HEK293 (cell line): ENCODE results near the gene RGS4.

Experiments used
- CTCF ChIA-PET: fragments of 350-600 bp; formaldehyde crosslinking; extraction: SDS; loops from one replicate; lab custom pipeline; 2021; ENCODE audit warnings: antibody characterized with exemption; lab: Yijun Ruan, JAX
- POLR2A ChIA-PET: fragments of 300-600 bp; formaldehyde crosslinking; extraction: SDS; loops from one replicate; lab custom pipeline; 2020; ENCODE audit warnings: antibody characterized with exemption, inconsistent platforms; lab: Yijun Ruan, JAX
- H3K27ac ChIP-seq: fragments of 200-500 bp; sonication (Bioruptor generic); 2 replicates; pipeline ENCODE4 v1.5.1; 2014; ENCODE audit warnings: low read depth, low read length, control low read depth, inconsistent platforms; ENCODE audit errors: extremely low read depth
- H3K36me3 ChIP-seq, 2 experiments: fragments of 200-500 bp in 1 of 2; sonication (Bioruptor generic) in 1 of 2; 1 replicate in 1 of 2; 2 replicates in 1 of 2; pipeline ENCODE4 v1.5.1; 2014 to 2017; ENCODE audit warnings: inconsistent platforms in 2 of 2, low read length in 2 of 2; ENCODE audit not compliant: control insufficient read depth in 2 of 2, insufficient read depth in 1 of 2
- H3K4me1 ChIP-seq: fragments of 200-500 bp; sonication (Bioruptor generic); 2 replicates; pipeline ENCODE4 v1.5.1; 2014; ENCODE audit warnings: mild to moderate bottlenecking, low read length, inconsistent platforms; ENCODE audit not compliant: control insufficient read depth, insufficient read depth
- H3K4me3 ChIP-seq: 2 replicates; pipeline ENCODE4 v1.5.1; 2011; ENCODE audit warnings: low read depth, mild to moderate bottlenecking, control low read depth, low read length, moderate library complexity
- H3K9me3 ChIP-seq: fragments of 200-500 bp; sonication (Bioruptor generic); 2 replicates; pipeline ENCODE4 v1.5.1; 2014; ENCODE audit warnings: low read depth, low read length, inconsistent platforms; ENCODE audit not compliant: control insufficient read depth, insufficient read depth
- GLI2 ChIP-seq: fragments of 450-650 bp; formaldehyde crosslinking; IDR thresholded peaks from 2 replicates; pipeline ENCODE4; 2017; ENCODE audit warnings: missing biosample characterization, missing genetic modification characterization, low read depth, borderline replicate concordance
- HOXC10 ChIP-seq: sonication (generic); formaldehyde crosslinking; IDR thresholded peaks from 2 replicates; pipeline ENCODE4 v1.8.1; 2023; ENCODE audit warnings: mild to moderate bottlenecking, missing genetic modification reagents
- PRDM1 ChIP-seq: fragments of 450-650 bp; formaldehyde crosslinking; IDR thresholded peaks from 2 replicates; pipeline ENCODE4; 2016; ENCODE audit warnings: missing biosample characterization, missing genetic modification characterization
- SETDB1 ChIP-seq: IDR thresholded peaks from one replicate; pipeline ENCODE4 v1.6.1; 2017; ENCODE audit warnings: mild to moderate bottlenecking, low read length, moderate library complexity, mixed read lengths; ENCODE audit not compliant: insufficient read length
- YY1 ChIP-seq: fragments of 450-650 bp; formaldehyde crosslinking; IDR thresholded peaks from 2 replicates; pipeline ENCODE4 v1.5.1; 2018; ENCODE audit warnings: missing biosample characterization, missing genetic modification characterization
- ZBTB21 ChIP-seq: fragments of 450-650 bp; formaldehyde crosslinking; IDR thresholded peaks from 2 replicates; pipeline ENCODE4 v1.5.1; 2017; ENCODE audit warnings: missing biosample characterization, missing genetic modification characterization
- ZBTB8A ChIP-seq: fragments of 450-650 bp; formaldehyde crosslinking; IDR thresholded peaks from 2 replicates; pipeline ENCODE4 v1.5.1; 2016; ENCODE audit warnings: missing biosample characterization, missing genetic modification characterization
- ZNF24 ChIP-seq: fragments of 450-650 bp; formaldehyde crosslinking; IDR thresholded peaks from 2 replicates; pipeline ENCODE4 v1.5.1; 2016; ENCODE audit warnings: missing biosample characterization, missing genetic modification characterization
- ZNF416 ChIP-seq: fragments of 450-650 bp; formaldehyde crosslinking; IDR thresholded peaks from 2 replicates; pipeline ENCODE4 v1.5.1; 2016; ENCODE audit warnings: missing biosample characterization, missing genetic modification characterization
- ZNF488 ChIP-seq: fragments of 450-650 bp; formaldehyde crosslinking; IDR thresholded peaks from 2 replicates; pipeline ENCODE4 v1.5.1; 2016; ENCODE audit warnings: missing biosample characterization, missing genetic modification characterization
- ZNF513 ChIP-seq: fragments of 450-650 bp; IDR thresholded peaks from 2 replicates; pipeline ENCODE4 v1.5.1; 2018; ENCODE audit warnings: missing biosample characterization, missing genetic modification characterization
- ZNF555 ChIP-seq: fragments of 450-650 bp; formaldehyde crosslinking; conservative IDR thresholded peaks from 2 replicates; pipeline ENCODE4 v1.5.1; 2017; ENCODE audit warnings: missing biosample characterization, mild to moderate bottlenecking, missing genetic modification characterization, inconsistent platforms
- ZNF585B ChIP-seq: fragments of 450-650 bp; formaldehyde crosslinking; IDR thresholded peaks from 2 replicates; pipeline ENCODE4 v1.5.1; 2016; ENCODE audit warnings: missing biosample characterization, missing genetic modification characterization
- ZNF621 ChIP-seq: fragments of 450-650 bp; formaldehyde crosslinking; IDR thresholded peaks from 2 replicates; pipeline ENCODE4 v1.5.1; 2017; ENCODE audit warnings: missing biosample characterization, missing genetic modification characterization
- ZSCAN16 ChIP-seq: fragments of 450-650 bp; formaldehyde crosslinking; IDR thresholded peaks from 2 replicates; pipeline ENCODE4 v1.5.1; 2016; ENCODE audit warnings: missing biosample characterization, missing genetic modification characterization
- TF ChIP-seq, protein P1 (sequence below): fragments of 450-650 bp; formaldehyde crosslinking; IDR thresholded peaks from 2 replicates; pipeline ENCODE4 v1.5.1; 2016; ENCODE audit warnings: missing biosample characterization, missing genetic modification characterization
- TF ChIP-seq, protein P2 (sequence below): fragments of 450-650 bp; formaldehyde crosslinking; IDR thresholded peaks from 2 replicates; pipeline ENCODE4 v1.5.0; 2017; ENCODE audit warnings: missing biosample characterization, missing genetic modification characterization, borderline replicate concordance
- TF ChIP-seq, protein P3 (sequence below): fragments of 450-650 bp; formaldehyde crosslinking; IDR thresholded peaks from 2 replicates; pipeline ENCODE4 v1.5.1; 2016; ENCODE audit warnings: missing biosample characterization, missing genetic modification characterization, borderline replicate concordance

The RGS4 gene

DNA sequence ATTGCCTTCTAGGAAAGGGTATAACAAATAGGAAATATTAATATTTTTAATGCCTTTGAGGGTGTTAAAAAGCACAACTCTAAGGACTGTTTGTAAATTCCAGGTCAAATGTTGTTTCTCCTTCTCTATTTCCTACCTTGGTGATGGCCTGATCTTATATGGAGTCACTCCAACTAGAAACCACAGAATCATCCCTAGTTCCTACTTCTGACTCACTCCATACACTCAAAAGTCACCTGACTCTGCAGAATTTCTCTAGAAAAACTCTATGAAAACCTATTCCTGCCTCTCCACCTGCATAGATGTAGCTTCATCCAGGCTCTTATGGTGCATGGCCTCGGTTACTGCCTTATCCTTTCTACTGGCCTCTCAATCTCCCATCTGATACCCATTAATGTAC, 14.5 kb downstream of the RGS4 start:
- CTCF ChIA-PET = interaction anchor here (0.6 kb wide), 1 partner anchor 14 kb away, joined by 3 read pairs; the partner anchor contains the start of gene RGS4

DNA sequence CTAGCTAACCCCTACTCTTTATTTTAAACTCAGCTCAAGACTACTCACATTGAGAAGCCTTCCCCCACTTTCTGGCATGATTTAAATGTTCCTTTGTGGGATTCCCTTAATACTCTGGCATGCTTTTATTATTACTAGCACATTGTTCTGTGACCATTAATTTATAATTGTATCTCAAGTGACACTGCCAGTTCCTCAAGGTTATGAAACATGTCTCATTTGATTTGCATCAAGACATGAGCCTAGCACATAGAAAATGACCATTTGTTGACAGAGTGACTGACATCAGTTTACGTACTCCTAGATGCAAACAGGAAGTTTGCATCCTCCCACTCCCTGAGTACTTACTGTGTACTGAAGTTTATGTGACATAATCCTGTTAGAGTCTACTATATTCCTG, 15.2 kb downstream of the RGS4 start:
- POLR2A ChIA-PET = no interaction called here

More for the DNA sequence above, 14.5 kb downstream of the RGS4 start:
- H3K9me3 ChIP-seq = no peaks in the 10 kb centered on the region
- H3K4me3 ChIP-seq = no peak overlapping the region
- H3K27ac ChIP-seq = no peak overlapping the region
- POLR2A ChIA-PET = no interaction called here
- TF ChIP-seq YY1 (tag by site-specific recombination) = no peak
- TF ChIP-seq ZBTB8A (tag by site-specific recombination) = no peak
- TF ChIP-seq ZBTB21 = no peak
- no peak for TF ChIP-seq ZNF585B
- no peak for TF ChIP-seq ZNF488 (tag by site-specific recombination)
- TF ChIP-seq, protein P1, sequence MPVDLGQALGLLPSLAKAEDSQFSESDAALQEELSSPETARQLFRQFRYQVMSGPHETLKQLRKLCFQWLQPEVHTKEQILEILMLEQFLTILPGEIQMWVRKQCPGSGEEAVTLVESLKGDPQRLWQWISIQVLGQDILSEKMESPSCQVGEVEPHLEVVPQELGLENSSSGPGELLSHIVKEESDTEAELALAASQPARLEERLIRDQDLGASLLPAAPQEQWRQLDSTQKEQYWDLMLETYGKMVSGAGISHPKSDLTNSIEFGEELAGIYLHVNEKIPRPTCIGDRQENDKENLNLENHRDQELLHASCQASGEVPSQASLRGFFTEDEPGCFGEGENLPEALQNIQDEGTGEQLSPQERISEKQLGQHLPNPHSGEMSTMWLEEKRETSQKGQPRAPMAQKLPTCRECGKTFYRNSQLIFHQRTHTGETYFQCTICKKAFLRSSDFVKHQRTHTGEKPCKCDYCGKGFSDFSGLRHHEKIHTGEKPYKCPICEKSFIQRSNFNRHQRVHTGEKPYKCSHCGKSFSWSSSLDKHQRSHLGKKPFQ (tag by site-specific recombination) = no peak
- no peak for TF ChIP-seq ZSCAN16
- no peak for TF ChIP-seq HOXC10 (CRISPR knock-in tag)
- no peak for TF ChIP-seq ZNF555 (tag by site-specific recombination)
- no peak for TF ChIP-seq ZNF24 (tag by site-specific recombination)
- TF ChIP-seq PRDM1 (tag by site-specific recombination) = no peak
- no peak for TF ChIP-seq ZNF416 (tag by site-specific recombination)
- TF ChIP-seq GLI2 (tag by site-specific recombination) = no peak
- TF ChIP-seq, all 188 proteins: peak for 0
- Histone ChIP-seq H3K36me3 (no peaks in the 10 kb centered on the region), H3K4me1 (peaks cover 4% of the 10 kb centered on the region; the same call in 1 of the 2 replicates)

More for the DNA sequence above, 15.2 kb downstream of the RGS4 start:
- no peak overlapping the region for H3K4me3 ChIP-seq
- H3K36me3 ChIP-seq = no peaks in the 10 kb centered on the region
- no peaks in the 10 kb centered on the region for H3K9me3 ChIP-seq
- TF ChIP-seq ZNF24 (tag by site-specific recombination) = no peak
- TF ChIP-seq, protein P2, sequence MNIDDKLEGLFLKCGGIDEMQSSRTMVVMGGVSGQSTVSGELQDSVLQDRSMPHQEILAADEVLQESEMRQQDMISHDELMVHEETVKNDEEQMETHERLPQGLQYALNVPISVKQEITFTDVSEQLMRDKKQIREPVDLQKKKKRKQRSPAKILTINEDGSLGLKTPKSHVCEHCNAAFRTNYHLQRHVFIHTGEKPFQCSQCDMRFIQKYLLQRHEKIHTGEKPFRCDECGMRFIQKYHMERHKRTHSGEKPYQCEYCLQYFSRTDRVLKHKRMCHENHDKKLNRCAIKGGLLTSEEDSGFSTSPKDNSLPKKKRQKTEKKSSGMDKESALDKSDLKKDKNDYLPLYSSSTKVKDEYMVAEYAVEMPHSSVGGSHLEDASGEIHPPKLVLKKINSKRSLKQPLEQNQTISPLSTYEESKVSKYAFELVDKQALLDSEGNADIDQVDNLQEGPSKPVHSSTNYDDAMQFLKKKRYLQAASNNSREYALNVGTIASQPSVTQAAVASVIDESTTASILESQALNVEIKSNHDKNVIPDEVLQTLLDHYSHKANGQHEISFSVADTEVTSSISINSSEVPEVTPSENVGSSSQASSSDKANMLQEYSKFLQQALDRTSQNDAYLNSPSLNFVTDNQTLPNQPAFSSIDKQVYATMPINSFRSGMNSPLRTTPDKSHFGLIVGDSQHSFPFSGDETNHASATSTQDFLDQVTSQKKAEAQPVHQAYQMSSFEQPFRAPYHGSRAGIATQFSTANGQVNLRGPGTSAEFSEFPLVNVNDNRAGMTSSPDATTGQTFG (tag by site-specific recombination) = no peak
- TF ChIP-seq ZNF621 (tag by site-specific recombination) = no peak
- no peak for TF ChIP-seq ZNF513 (tag by site-specific recombination)
- no peak for TF ChIP-seq SETDB1
- TF ChIP-seq, protein P3, sequence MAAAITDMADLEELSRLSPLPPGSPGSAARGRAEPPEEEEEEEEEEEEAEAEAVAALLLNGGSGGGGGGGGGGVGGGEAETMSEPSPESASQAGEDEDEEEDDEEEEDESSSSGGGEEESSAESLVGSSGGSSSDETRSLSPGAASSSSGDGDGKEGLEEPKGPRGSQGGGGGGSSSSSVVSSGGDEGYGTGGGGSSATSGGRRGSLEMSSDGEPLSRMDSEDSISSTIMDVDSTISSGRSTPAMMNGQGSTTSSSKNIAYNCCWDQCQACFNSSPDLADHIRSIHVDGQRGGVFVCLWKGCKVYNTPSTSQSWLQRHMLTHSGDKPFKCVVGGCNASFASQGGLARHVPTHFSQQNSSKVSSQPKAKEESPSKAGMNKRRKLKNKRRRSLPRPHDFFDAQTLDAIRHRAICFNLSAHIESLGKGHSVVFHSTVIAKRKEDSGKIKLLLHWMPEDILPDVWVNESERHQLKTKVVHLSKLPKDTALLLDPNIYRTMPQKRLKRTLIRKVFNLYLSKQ (tag by site-specific recombination) = no peak
- no peak overlapping the region for H3K27ac ChIP-seq
- peaks cover 4% of the 10 kb centered on the region; the same call in 1 of the 2 replicates for H3K4me1 ChIP-seq
- CTCF ChIA-PET = interaction anchor here (0.8 kb wide), 1 partner anchor 13 kb away, joined by 5 read pairs; no protein-coding TSS in a partner anchor
